K562 (cell line): Measurements from ENCODE around the gene LDAF1. TPM values are rescaled to one million over a fixed set of nuclear protein-coding genes. Genes with fewer than 3 reads are reported as not detected.

Source experiments
- ADNP ChIP-seq: fragments of 200-800 bp; sonication (Bioruptor generic); IDR thresholded peaks from 2 replicates; pipeline ENCODE4 v1.6.1; 2016; ENCODE audit warnings: missing genetic modification characterization, missing compliant biosample characterization
- CBFA2T3 ChIP-seq: fragments of 450-650 bp; IDR thresholded peaks from 2 replicates; pipeline ENCODE4 v1.6.1; 2017
- CTBP1 ChIP-seq: fragments of 450-650 bp; IDR thresholded peaks from 2 replicates; pipeline ENCODE4 v1.6.1; 2016; ENCODE audit warnings: borderline replicate concordance
- DMBX1 ChIP-seq: fragments of 250-450 bp; sonication (Bioruptor Pico); IDR thresholded peaks from 2 replicates; pipeline ENCODE4 v1.8.0; 2022; ENCODE audit warnings: inconsistent platforms, mild to moderate bottlenecking, moderate library complexity, borderline replicate concordance
- KAT2B ChIP-seq: IDR thresholded peaks from one replicate; pipeline ENCODE4 v1.6.1; 2012; ENCODE audit warnings: low read depth, mild to moderate bottlenecking, control low read depth, inconsistent platforms, low read length, moderate library complexity
- MBD1 ChIP-seq: fragments of 250-450 bp; sonication (Bioruptor Pico); IDR thresholded peaks from 2 replicates; pipeline ENCODE4 v1.8.0; 2022; ENCODE audit warnings: inconsistent platforms
- MCM2 ChIP-seq: fragments of 450-650 bp; IDR thresholded peaks from 2 replicates; pipeline ENCODE4 v1.6.1; 2017; ENCODE audit warnings: low read depth, mild to moderate bottlenecking
- MEF2D ChIP-seq: conservative IDR thresholded peaks from 2 replicates; pipeline ENCODE4 v1.6.1; 2016; ENCODE audit warnings: low read depth, missing genetic modification characterization, missing compliant biosample characterization
- NBN ChIP-seq: fragments of 450-650 bp; IDR thresholded peaks from 2 replicates; pipeline ENCODE4 v1.6.1; 2016; ENCODE audit warnings: low read depth, mild to moderate bottlenecking
- NR3C1 ChIP-seq: sonication (generic); formaldehyde crosslinking; IDR thresholded peaks from 2 replicates; pipeline ENCODE4 v1.8.1; 2022; ENCODE audit warnings: missing genetic modification reagents
- SPI1 ChIP-seq: IDR thresholded peaks from 2 replicates; pipeline ENCODE4 v1.6.1; 2011; ENCODE audit warnings: low read depth, low read length, control low read depth, borderline replicate concordance
- SREBF2 ChIP-seq: sonication (generic); formaldehyde crosslinking; IDR thresholded peaks from 2 replicates; pipeline ENCODE4 v1.4.0; 2020; ENCODE audit warnings: mild to moderate bottlenecking, missing genetic modification reagents
- TRIM28 ChIP-seq: fragments of 450-650 bp; IDR thresholded peaks from 2 replicates; pipeline ENCODE4 v1.6.1; 2017
- ZBTB12 ChIP-seq: fragments of 250-450 bp; sonication (Bioruptor Pico); IDR thresholded peaks from 2 replicates; pipeline ENCODE4 v1.4.0; 2020
- ZHX1 ChIP-seq: fragments of 150-350 bp; conservative IDR thresholded peaks from 2 replicates; pipeline ENCODE4 v1.6.1; 2014; ENCODE audit warnings: low read length
- ZNF316 ChIP-seq: fragments of 450-650 bp; IDR thresholded peaks from 2 replicates; pipeline ENCODE4 v1.6.1; 2016
- ZNF41 ChIP-seq: fragments of 250-450 bp; sonication (Bioruptor Pico); conservative IDR thresholded peaks from 2 replicates; pipeline ENCODE4 v1.4.0; 2020; ENCODE audit warnings: mild to moderate bottlenecking
- ZNF644 ChIP-seq: fragments of 200-800 bp; sonication (Bioruptor generic); IDR thresholded peaks from 2 replicates; pipeline ENCODE4 v1.6.1; 2016; ENCODE audit warnings: low read depth, missing genetic modification characterization, missing compliant biosample characterization
- ZNF778 ChIP-seq: fragments of 450-650 bp; formaldehyde crosslinking; IDR thresholded peaks from 2 replicates; pipeline ENCODE4 v1.4.0; 2020; ENCODE audit warnings: mild to moderate bottlenecking, moderate library complexity
- ZNF830 ChIP-seq: fragments of 250-450 bp; sonication (Bioruptor Pico); IDR thresholded peaks from 2 replicates; pipeline ENCODE4 v1.5.0; 2021; ENCODE audit warnings: mild to moderate bottlenecking
- polyA plus RNA-seq, 8 experiments: library from polyadenylated mRNA; depleted of rRNA in 4 of 8; stranded (reverse) in 5 of 8; unstranded in 3 of 8; fragments of >200 nt; fragmentation: Nextera tagmentation in 2 of 8; fragmentation: Illumina TruSeq in 1 of 8; extraction: Ambion mirVana in 2 of 8; extraction: Trizol in 1 of 8; gene quantifications; 2 replicates each; pipeline versions ENCODE4 v1.2.1 to v1.2.3, GENCODE V29; 2011 to 2014; ENCODE audit warnings: inconsistent platforms in 1 of 8, missing spikeins in 1 of 8
- total RNA-seq, 7 experiments: library from RNA; depleted of rRNA in 6 of 7; stranded (reverse); fragments of >200 nt in 6 of 7; fragmentation: Illumina TruSeq in 2 of 7; extraction: Trizol in 2 of 7; gene quantifications; 2 replicates each; pipeline versions ENCODE4 v1.2.1 to v1.2.3, GENCODE V29; 2011 to 2021; ENCODE audit warnings: low replicate concordance in 1 of 7
- TF ChIP-seq, protein P1 (sequence below), 2 experiments: fragments of 200-800 bp in 1 of 2; sonication (Bioruptor generic) in 1 of 2; sonication (generic) in 1 of 2; formaldehyde crosslinking in 1 of 2; IDR thresholded peaks in 1 of 2; conservative IDR thresholded peaks in 1 of 2; 2 replicates each; pipeline versions ENCODE4 v1.5.0 to v1.6.1; 2016 to 2020; ENCODE audit warnings: missing compliant biosample characterization in 1 of 2, missing genetic modification characterization in 1 of 2, missing genetic modification reagents in 1 of 2
- TF ChIP-seq, protein P2 (sequence below): sonication (generic); formaldehyde crosslinking; IDR thresholded peaks from 2 replicates; pipeline ENCODE4 v1.5.0; 2020; ENCODE audit warnings: missing genetic modification reagents

LDAF1 gene
- total and polyA plus RNA-seq, 9 of the 15 experiments (the other 6 are each of a cell fraction or from before 2014, with no cell fraction given) = 7.0 to 20.1 (median 12.5) TPM

GRCh38 chr16:21116148-21116693, 42.3 kb upstream of the LDAF1 start (continued):
- TF ChIP-seq KAT2B (no peak), ZNF830 (CRISPR knock-in tag) (no peak), MEF2D (tag) (no peak; the same call in 1 of the 2 replicates), CTBP1 (peak; percentile 64), ZNF644 (tag) (0 out of 2 replicates have a peak, but pooled peaks have one; percentile 16), SPI1 (peak; percentile 99), NR3C1 (no peak), ZBTB12 (no peak), ADNP (no peak), SREBF2 (no peak), MCM2 (no peak), ZNF316 (no peak), NBN (no peak), ZNF778 (no peak), DMBX1 (CRISPR knock-in tag) (no peak), MBD1 (no peak), CBFA2T3 (peak; percentile 24; the same call in 1 of the 2 replicates), ZNF41 (no peak), TRIM28 (no peak), ZHX1 (no peak)
- TF ChIP-seq, protein P1, sequence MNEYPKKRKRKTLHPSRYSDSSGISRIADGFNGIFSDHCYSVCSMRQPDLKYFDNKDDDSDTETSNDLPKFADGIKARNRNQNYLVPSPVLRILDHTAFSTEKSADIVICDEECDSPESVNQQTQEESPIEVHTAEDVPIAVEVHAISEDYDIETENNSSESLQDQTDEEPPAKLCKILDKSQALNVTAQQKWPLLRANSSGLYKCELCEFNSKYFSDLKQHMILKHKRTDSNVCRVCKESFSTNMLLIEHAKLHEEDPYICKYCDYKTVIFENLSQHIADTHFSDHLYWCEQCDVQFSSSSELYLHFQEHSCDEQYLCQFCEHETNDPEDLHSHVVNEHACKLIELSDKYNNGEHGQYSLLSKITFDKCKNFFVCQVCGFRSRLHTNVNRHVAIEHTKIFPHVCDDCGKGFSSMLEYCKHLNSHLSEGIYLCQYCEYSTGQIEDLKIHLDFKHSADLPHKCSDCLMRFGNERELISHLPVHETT (CRISPR knock-in tag; conservative IDR thresholded peaks at IDR 0.05 in 1 of 2, IDR thresholded peaks at IDR 0.05 in 1 of 2) = 0 out of 4 replicates have a peak, but pooled peaks of 1 of the 2 experiments have one; percentile 19
- TF ChIP-seq, protein P2, sequence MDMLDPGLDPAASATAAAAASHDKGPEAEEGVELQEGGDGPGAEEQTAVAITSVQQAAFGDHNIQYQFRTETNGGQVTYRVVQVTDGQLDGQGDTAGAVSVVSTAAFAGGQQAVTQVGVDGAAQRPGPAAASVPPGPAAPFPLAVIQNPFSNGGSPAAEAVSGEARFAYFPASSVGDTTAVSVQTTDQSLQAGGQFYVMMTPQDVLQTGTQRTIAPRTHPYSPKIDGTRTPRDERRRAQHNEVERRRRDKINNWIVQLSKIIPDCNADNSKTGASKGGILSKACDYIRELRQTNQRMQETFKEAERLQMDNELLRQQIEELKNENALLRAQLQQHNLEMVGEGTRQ (CRISPR knock-in tag) = no peak
